ENCODE data around the gene RAD51AP2. TPM values are rescaled to one million over a fixed set of nuclear protein-coding genes. Genes with fewer than 3 reads are reported as not detected.

RAD51AP2 gene
- total RNA-seq, 1 donor from 2014 or later = not detected

GRCh38 chr2:17470855-17471641, 47.2 kb downstream of the RAD51AP2 start:
- intact Hi-C loops (cut with micrococcal nuclease) = loop anchor here (5.0 kb wide), 1 partner anchor 201 kb away; no protein-coding TSS in a partner anchor

- intact Hi-C loops (cut with micrococcal nuclease) = no loop called here
Measured at GRCh38 chr2:17461087-17461475, 57.2 kb downstream of the RAD51AP2 start.

Other genes starting within 250 kb of the RAD51AP2 start
- not detected in 2 replicates for gene VSNL1, start 22.3 kb upstream of the RAD51AP2 start, total RNA-seq
- 43.3 and 43.4 TPM in 2 replicates for gene SMC6, start 235.4 kb upstream of the RAD51AP2 start, total RNA-seq
- gene GEN1, start 235.7 kb upstream of the RAD51AP2 start, total RNA-seq = 41.8 and 45.4 TPM in 2 replicates

All from T-helper 2 cell treated with Interferon-gamma antibody and Interleukin-4, amounts not matched to agents 100 ng/mL and 5 ng/mL, for 36 hours (primary cell).